ENCODE results near the gene KHK. TPM values are rescaled to one million over a fixed set of nuclear protein-coding genes. Genes with fewer than 3 reads are reported as not detected.

KHK gene
- total RNA-seq, 1 donor = 0.52 TPM

- Histone ChIP-seq H3K27me3 (ENCODE audit: insufficient read depth, low read length) (no peaks in the 10 kb centered on the region), H3K9me3 (ENCODE audit: low read depth, low read length) (no peaks in the 10 kb centered on the region), H3K4me3 (ENCODE audit: low read length) (peak overlapping the region; percentile 78), H3K4me1 (ENCODE audit: insufficient read depth, low read length) (peaks cover 21% of the 10 kb centered on the region)
Measured at GRCh38 chr2:27051902-27052645, 34.5 kb upstream of the KHK start.

- Histone ChIP-seq H3K27me3 (ENCODE audit: insufficient read depth, low read length) (no peaks in the 10 kb centered on the region), H3K4me3 (ENCODE audit: low read length) (no peak overlapping the region), H3K4me1 (ENCODE audit: insufficient read depth, low read length) (peaks cover 21% of the 10 kb centered on the region), H3K9me3 (ENCODE audit: low read depth, low read length) (no peaks in the 10 kb centered on the region)
Measured at GRCh38 chr2:27053321-27053720, 33.3 kb upstream of the KHK start.

- Histone ChIP-seq H3K4me1 (ENCODE audit: insufficient read depth, low read length) (peaks cover 21% of the 10 kb centered on the region), H3K4me3 (ENCODE audit: low read length) (no peak overlapping the region), H3K27me3 (ENCODE audit: insufficient read depth, low read length) (no peaks in the 10 kb centered on the region), H3K9me3 (ENCODE audit: low read depth, low read length) (no peaks in the 10 kb centered on the region)
Measured at GRCh38 chr2:27053776-27054175, 32.8 kb upstream of the KHK start.

GRCh38 chr2:27054721-27055120 lies 31.9 kb upstream of the KHK start:
- Histone ChIP-seq H3K4me1 (ENCODE audit: insufficient read depth, low read length) (peaks cover 15% of the 10 kb centered on the region), H3K9me3 (ENCODE audit: low read depth, low read length) (no peaks in the 10 kb centered on the region), H3K4me3 (ENCODE audit: low read length) (no peak overlapping the region), H3K27me3 (ENCODE audit: insufficient read depth, low read length) (no peaks in the 10 kb centered on the region)

- no peaks in the 10 kb centered on the region for H3K9me3 ChIP-seq (ENCODE audit: low read depth, low read length)
Measured at GRCh38 chr2:27057184-27057583, 29.4 kb upstream of the KHK start.

GRCh38 chr2:27058210-27058609 lies 28.4 kb upstream of the KHK start:
- H3K9me3 ChIP-seq (ENCODE audit: low read depth, low read length) = no peaks in the 10 kb centered on the region
- no peak overlapping the region for H3K4me3 ChIP-seq (ENCODE audit: low read length)
- no peaks in the 10 kb centered on the region for H3K4me1 ChIP-seq (ENCODE audit: insufficient read depth, low read length)
- no peaks in the 10 kb centered on the region for H3K27me3 ChIP-seq (ENCODE audit: insufficient read depth, low read length)

More at GRCh38 chr2:27057184-27057583, 29.4 kb upstream of the KHK start:
- H3K4me3 ChIP-seq (ENCODE audit: low read length) = no peak overlapping the region
- H3K4me1 ChIP-seq (ENCODE audit: insufficient read depth, low read length) = peaks cover 3% of the 10 kb centered on the region
- no peaks in the 10 kb centered on the region for H3K27me3 ChIP-seq (ENCODE audit: insufficient read depth, low read length)

GRCh38 chr2:27059141-27059820 lies 27.3 kb upstream of the KHK start:
- Histone ChIP-seq H3K27me3 (ENCODE audit: insufficient read depth, low read length) (no peaks in the 10 kb centered on the region), H3K4me3 (ENCODE audit: low read length) (no peak overlapping the region), H3K4me1 (ENCODE audit: insufficient read depth, low read length) (no peaks in the 10 kb centered on the region), H3K9me3 (ENCODE audit: low read depth, low read length) (no peaks in the 10 kb centered on the region)

- no peaks in the 10 kb centered on the region for H3K9me3 ChIP-seq (ENCODE audit: low read depth, low read length)
- no peaks in the 10 kb centered on the region for H3K27me3 ChIP-seq (ENCODE audit: insufficient read depth, low read length)
- H3K4me1 ChIP-seq (ENCODE audit: insufficient read depth, low read length) = no peaks in the 10 kb centered on the region
- no peak overlapping the region for H3K4me3 ChIP-seq (ENCODE audit: low read length)
Measured at GRCh38 chr2:27060323-27060722, 26.2 kb upstream of the KHK start.

- no peak overlapping the region for H3K4me3 ChIP-seq (ENCODE audit: low read length)
- H3K27me3 ChIP-seq (ENCODE audit: insufficient read depth, low read length) = no peaks in the 10 kb centered on the region
- no peaks in the 10 kb centered on the region for H3K9me3 ChIP-seq (ENCODE audit: low read depth, low read length)
- H3K4me1 ChIP-seq (ENCODE audit: insufficient read depth, low read length) = peaks cover 5% of the 10 kb centered on the region
Measured at GRCh38 chr2:27065128-27065527, 21.4 kb upstream of the KHK start.

- H3K27me3 ChIP-seq (ENCODE audit: insufficient read depth, low read length) = no peaks in the 10 kb centered on the region
Measured at GRCh38 chr2:27067385-27067784, 19.2 kb upstream of the KHK start.

GRCh38 chr2:27069436-27069835 lies 17.1 kb upstream of the KHK start:
- Histone ChIP-seq H3K4me1 (ENCODE audit: insufficient read depth, low read length) (peaks cover 34% of the 10 kb centered on the region), H3K27me3 (ENCODE audit: insufficient read depth, low read length) (no peaks in the 10 kb centered on the region), H3K4me3 (ENCODE audit: low read length) (no peak overlapping the region), H3K9me3 (ENCODE audit: low read depth, low read length) (no peaks in the 10 kb centered on the region)

More at GRCh38 chr2:27067385-27067784, 19.2 kb upstream of the KHK start:
- Histone ChIP-seq H3K4me1 (ENCODE audit: insufficient read depth, low read length) (peaks cover 21% of the 10 kb centered on the region), H3K9me3 (ENCODE audit: low read depth, low read length) (no peaks in the 10 kb centered on the region), H3K4me3 (ENCODE audit: low read length) (no peak overlapping the region)

GRCh38 chr2:27069961-27070618 lies 16.5 kb upstream of the KHK start:
- Histone ChIP-seq H3K4me1 (ENCODE audit: insufficient read depth, low read length) (peaks cover 41% of the 10 kb centered on the region), H3K27me3 (ENCODE audit: insufficient read depth, low read length) (no peaks in the 10 kb centered on the region), H3K4me3 (ENCODE audit: low read length) (no peak overlapping the region), H3K9me3 (ENCODE audit: low read depth, low read length) (no peaks in the 10 kb centered on the region)

GRCh38 chr2:27070653-27071276 lies 15.8 kb upstream of the KHK start:
- peaks cover 48% of the 10 kb centered on the region for H3K4me1 ChIP-seq (ENCODE audit: insufficient read depth, low read length)
- H3K27me3 ChIP-seq (ENCODE audit: insufficient read depth, low read length) = no peaks in the 10 kb centered on the region
- no peaks in the 10 kb centered on the region for H3K9me3 ChIP-seq (ENCODE audit: low read depth, low read length)
- H3K4me3 ChIP-seq (ENCODE audit: low read length) = peak overlapping the region; percentile 94

- Histone ChIP-seq H3K9me3 (ENCODE audit: low read depth, low read length) (no peaks in the 10 kb centered on the region), H3K27me3 (ENCODE audit: insufficient read depth, low read length) (no peaks in the 10 kb centered on the region), H3K4me1 (ENCODE audit: insufficient read depth, low read length) (peaks cover 53% of the 10 kb centered on the region), H3K4me3 (ENCODE audit: low read length) (peak within 1 kb of the TSS; percentile 94)
Measured at GRCh38 chr2:27071277-27071989, 15.1 kb upstream of the KHK start, which contains the start of gene OST4. OST4 (minus strand) TSS chr2:27071654.
